Measurements from ENCODE around the gene CDCA7.

Gene CDCA7

DNA sequence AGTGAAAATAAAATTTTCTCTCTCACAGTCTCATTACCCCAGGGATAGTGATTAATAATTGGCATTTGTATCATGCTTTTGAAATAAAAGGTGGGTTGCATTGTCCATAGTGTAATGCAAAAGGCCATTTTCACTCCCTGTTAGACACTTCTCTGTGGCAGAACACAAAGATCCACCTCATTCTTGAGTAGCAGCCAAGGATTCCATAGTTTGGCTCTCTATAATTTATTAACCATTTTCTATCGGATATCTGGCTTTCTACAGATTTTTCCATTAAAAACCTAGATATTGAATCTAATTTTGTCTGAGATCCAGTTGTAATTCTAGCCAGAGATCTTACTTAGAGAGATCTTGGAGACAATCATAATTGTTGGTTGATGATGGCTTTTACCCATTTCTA, 39.0 kb downstream of the CDCA7 start:
- TF ChIP-seq, protein P1, sequence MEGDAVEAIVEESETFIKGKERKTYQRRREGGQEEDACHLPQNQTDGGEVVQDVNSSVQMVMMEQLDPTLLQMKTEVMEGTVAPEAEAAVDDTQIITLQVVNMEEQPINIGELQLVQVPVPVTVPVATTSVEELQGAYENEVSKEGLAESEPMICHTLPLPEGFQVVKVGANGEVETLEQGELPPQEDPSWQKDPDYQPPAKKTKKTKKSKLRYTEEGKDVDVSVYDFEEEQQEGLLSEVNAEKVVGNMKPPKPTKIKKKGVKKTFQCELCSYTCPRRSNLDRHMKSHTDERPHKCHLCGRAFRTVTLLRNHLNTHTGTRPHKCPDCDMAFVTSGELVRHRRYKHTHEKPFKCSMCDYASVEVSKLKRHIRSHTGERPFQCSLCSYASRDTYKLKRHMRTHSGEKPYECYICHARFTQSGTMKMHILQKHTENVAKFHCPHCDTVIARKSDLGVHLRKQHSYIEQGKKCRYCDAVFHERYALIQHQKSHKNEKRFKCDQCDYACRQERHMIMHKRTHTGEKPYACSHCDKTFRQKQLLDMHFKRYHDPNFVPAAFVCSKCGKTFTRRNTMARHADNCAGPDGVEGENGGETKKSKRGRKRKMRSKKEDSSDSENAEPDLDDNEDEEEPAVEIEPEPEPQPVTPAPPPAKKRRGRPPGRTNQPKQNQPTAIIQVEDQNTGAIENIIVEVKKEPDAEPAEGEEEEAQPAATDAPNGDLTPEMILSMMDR (IDR thresholded peaks at IDR 0.05; ENCODE audit: low read length) = no peak
- TF ChIP-seq EZH2 (optimal IDR thresholded peaks at IDR 0.05; ENCODE audit: low read depth, low read length) (no peak), EZH2phosphoT487 (IDR thresholded peaks at IDR 0.05; ENCODE audit: low read length) (no peak)
- no peaks in the 10 kb centered on the region for H3K27me3 ChIP-seq (replicated peaks; ENCODE audit: insufficient read depth, low read length)
- H3K9ac ChIP-seq (ENCODE audit: low read length) = no peak overlapping the region
- H4K20me1 ChIP-seq (ENCODE audit: insufficient read depth, low read length) = no peaks in the 10 kb centered on the region
- H3K79me2 ChIP-seq (ENCODE audit: low read length) = no peaks in the 10 kb centered on the region
- H3F3A ChIP-seq (ENCODE audit: insufficient read depth, low read length) = no peaks in the 10 kb centered on the region
- H3K4me2 ChIP-seq (ENCODE audit: low read depth, low read length) = no peak overlapping the region
- no peaks in the 10 kb centered on the region for H3K4me1 ChIP-seq (ENCODE audit: low read length)
- H3K27ac ChIP-seq (ENCODE audit: low read length) = no peak overlapping the region
- H3K9me3 ChIP-seq (replicated peaks; ENCODE audit: insufficient read depth, low read length) = no peaks in the 10 kb centered on the region
- no peak overlapping the region for H2AFZ ChIP-seq (ENCODE audit: low read length)
- no peak for DNase-seq
- H3K36me3 ChIP-seq (replicated peaks; ENCODE audit: insufficient read depth, low read length) = no peaks in the 10 kb centered on the region
- H3K9me2 ChIP-seq (replicated peaks; ENCODE audit: insufficient read depth, low read length) = no peaks in the 10 kb centered on the region
- no peak overlapping the region for H3K4me3 ChIP-seq (ENCODE audit: low read length)

DNA sequence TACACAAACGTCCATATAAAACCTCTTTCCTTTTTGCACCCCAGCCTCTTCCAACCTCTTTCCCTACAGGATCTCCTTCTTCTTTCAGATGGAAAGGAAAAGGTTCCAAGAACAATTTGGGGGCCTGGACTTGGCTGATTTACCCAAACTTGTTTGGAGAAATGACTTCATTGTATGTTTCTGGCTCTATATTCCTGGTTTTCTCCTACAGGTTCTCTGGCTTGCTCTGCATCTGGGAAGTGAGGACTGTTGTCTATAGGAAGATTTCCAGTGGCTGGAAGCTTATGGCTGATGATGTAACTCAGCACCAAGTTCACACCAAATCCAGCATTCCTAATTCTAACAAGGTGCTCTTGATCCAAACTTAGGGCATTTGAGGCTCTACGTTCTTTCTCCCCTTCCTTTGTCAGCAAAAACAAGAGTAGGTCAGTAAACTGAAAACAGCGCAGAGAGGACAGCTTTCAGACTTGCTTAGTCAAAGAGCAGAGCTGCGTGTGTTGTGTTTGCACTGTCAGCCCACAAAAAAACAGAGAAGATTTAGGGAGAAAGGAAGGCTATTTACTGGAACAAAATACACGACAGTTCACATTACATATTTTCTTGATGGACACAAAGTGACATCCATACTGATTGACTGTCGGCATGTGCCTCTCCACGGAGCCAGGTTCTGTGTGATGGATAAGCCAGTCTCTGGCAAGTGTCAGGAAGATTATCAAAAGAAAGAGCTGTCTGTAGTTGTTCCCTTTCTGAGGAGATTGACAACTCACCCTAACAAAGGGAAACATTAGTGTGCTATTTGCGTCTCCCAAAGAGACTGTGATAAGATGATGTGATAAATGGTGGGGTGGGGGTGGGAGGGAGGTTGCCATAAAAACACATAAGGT, 39.7 kb downstream of the CDCA7 start:
- TF ChIP-seq EZH2phosphoT487 (IDR thresholded peaks at IDR 0.05; ENCODE audit: low read length) (no peak), EZH2 (optimal IDR thresholded peaks at IDR 0.05; ENCODE audit: low read depth, low read length) (no peak)
- TF ChIP-seq, protein P1 (IDR thresholded peaks at IDR 0.05; ENCODE audit: low read length) = no peak
- Histone ChIP-seq H3K9ac (ENCODE audit: low read length) (no peak overlapping the region), H3K9me2 (replicated peaks; ENCODE audit: insufficient read depth, low read length) (no peaks in the 10 kb centered on the region), H3K9me3 (replicated peaks; ENCODE audit: insufficient read depth, low read length) (no peaks in the 10 kb centered on the region), H3K79me2 (ENCODE audit: low read length) (no peaks in the 10 kb centered on the region), H3K4me3 (ENCODE audit: low read length) (no peak overlapping the region), H2AFZ (ENCODE audit: low read length) (no peak overlapping the region), H3K27me3 (replicated peaks; ENCODE audit: insufficient read depth, low read length) (no peaks in the 10 kb centered on the region), H3F3A (ENCODE audit: insufficient read depth, low read length) (no peaks in the 10 kb centered on the region), H3K4me1 (ENCODE audit: low read length) (no peaks in the 10 kb centered on the region), H3K4me2 (ENCODE audit: low read depth, low read length) (no peak overlapping the region), H3K36me3 (replicated peaks; ENCODE audit: insufficient read depth, low read length) (no peaks in the 10 kb centered on the region), H3K27ac (ENCODE audit: low read length) (no peak overlapping the region), H4K20me1 (ENCODE audit: insufficient read depth, low read length) (no peaks in the 10 kb centered on the region)
- DNase-seq = no peak

DNA sequence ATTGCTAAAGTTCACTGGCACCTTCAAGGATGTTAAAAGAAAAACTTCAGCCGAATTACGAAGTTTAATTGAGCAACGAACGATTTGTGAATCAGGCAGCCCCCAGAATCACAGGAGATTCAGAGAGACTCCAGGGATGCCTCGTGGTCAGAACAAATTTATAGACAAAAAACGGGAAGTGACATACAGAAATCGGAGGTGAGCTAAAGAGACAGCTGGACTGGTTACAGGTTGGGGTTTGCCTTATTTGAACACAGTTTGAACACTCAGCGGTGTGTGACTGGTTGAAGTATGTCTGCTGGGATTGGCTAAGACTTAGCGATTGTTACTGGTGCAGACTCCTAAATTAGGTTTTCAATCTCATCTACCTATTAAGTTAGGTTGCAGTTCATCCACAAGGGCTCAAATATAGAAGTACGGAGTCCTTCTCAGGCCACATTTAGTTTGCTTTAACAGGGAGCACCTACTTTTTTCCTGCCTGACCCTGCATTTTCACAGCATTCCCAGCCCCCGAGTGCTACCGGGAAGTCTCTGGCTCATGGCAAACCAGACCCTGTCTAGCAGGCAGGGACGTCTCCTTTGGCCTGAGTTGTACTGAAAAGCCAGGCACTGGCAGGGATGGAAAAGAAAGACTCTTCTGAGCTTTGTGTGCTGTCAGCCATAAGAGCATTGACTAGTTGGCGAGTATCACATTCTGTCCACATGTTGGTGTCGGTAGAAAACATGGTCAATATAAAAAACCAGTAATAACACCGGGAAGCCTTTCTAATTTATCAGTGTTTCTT, 41.1 kb downstream of the CDCA7 start:
- Histone ChIP-seq H3K4me3 (ENCODE audit: low read length) (no peak overlapping the region), H3K27me3 (replicated peaks; ENCODE audit: insufficient read depth, low read length) (0 out of 2 replicates have a peak, but pooled peaks cover 3% of the 10 kb centered on the region), H3K79me2 (ENCODE audit: low read length) (no peaks in the 10 kb centered on the region), H3F3A (ENCODE audit: insufficient read depth, low read length) (no peaks in the 10 kb centered on the region), H3K9me2 (replicated peaks; ENCODE audit: insufficient read depth, low read length) (no peaks in the 10 kb centered on the region), H3K4me2 (ENCODE audit: low read depth, low read length) (no peak overlapping the region), H3K9me3 (replicated peaks; ENCODE audit: insufficient read depth, low read length) (no peaks in the 10 kb centered on the region), H2AFZ (ENCODE audit: low read length) (no peak overlapping the region), H4K20me1 (ENCODE audit: insufficient read depth, low read length) (no peaks in the 10 kb centered on the region), H3K9ac (ENCODE audit: low read length) (no peak overlapping the region), H3K27ac (ENCODE audit: low read length) (no peak overlapping the region), H3K4me1 (ENCODE audit: low read length) (no peaks in the 10 kb centered on the region), H3K36me3 (replicated peaks; ENCODE audit: insufficient read depth, low read length) (no peaks in the 10 kb centered on the region)
- TF ChIP-seq EZH2phosphoT487 (IDR thresholded peaks at IDR 0.05; ENCODE audit: low read length) (no peak), EZH2 (optimal IDR thresholded peaks at IDR 0.05; ENCODE audit: low read depth, low read length) (no peak)
- TF ChIP-seq, protein P1 (IDR thresholded peaks at IDR 0.05; ENCODE audit: low read length) = no peak
- no peak for DNase-seq

Data from MM.1S (cell line).